Measurements from ENCODE around the gene HOXC13. TPM values are rescaled to one million over a fixed set of nuclear protein-coding genes. Genes with fewer than 3 reads are reported as not detected.

Gene HOXC13
- total RNA-seq, 1 donor from 2014 or later = 0.69 TPM

GRCh38 chr12:53969588-53970259 is 31.1 kb downstream of the HOXC13 start:
- peaks cover 23% of the 10 kb centered on the region for H3K4me1 Mint-ChIP-seq
- DNase-seq (ENCODE audit: low spot score in 2 of 2, unreplicated experiment in 2 of 2) = no peak
- no peaks in the 10 kb centered on the region for H3K36me3 Mint-ChIP-seq

GRCh38 chr12:53970451-53970850 is 31.8 kb downstream of the HOXC13 start:
- Mint-ChIP-seq H3K4me3 (no peak overlapping the region), H3K36me3 (no peaks in the 10 kb centered on the region), H3K4me1 (peaks cover 24% of the 10 kb centered on the region), H3K27ac (no peak overlapping the region), H3K27me3 (ENCODE audit: low read depth) (peaks cover 99% of the 10 kb centered on the region), H3K9me3 (no peaks in the 10 kb centered on the region)
- DNase-seq (ENCODE audit: low spot score in 2 of 2, unreplicated experiment in 2 of 2) = no peak
- TF ChIP-seq CTCF (IDR thresholded peaks at IDR 0.05; ENCODE audit: unreplicated experiment) = no peak

More at GRCh38 chr12:53969588-53970259, 31.1 kb downstream of the HOXC13 start:
- TF ChIP-seq CTCF (IDR thresholded peaks at IDR 0.05; ENCODE audit: unreplicated experiment) = no peak
- no peak overlapping the region for H3K4me3 Mint-ChIP-seq
- H3K27me3 Mint-ChIP-seq (ENCODE audit: low read depth) = peaks cover 99% of the 10 kb centered on the region
- H3K9me3 Mint-ChIP-seq = no peaks in the 10 kb centered on the region
- H3K27ac Mint-ChIP-seq = no peak overlapping the region

GRCh38 chr12:53971129-53971528 is 32.5 kb downstream of the HOXC13 start:
- no peak for DNase-seq (ENCODE audit: low spot score in 2 of 2, unreplicated experiment in 2 of 2)
- H3K27ac Mint-ChIP-seq = no peak overlapping the region
- peaks cover 27% of the 10 kb centered on the region for H3K4me1 Mint-ChIP-seq
- TF ChIP-seq CTCF (IDR thresholded peaks at IDR 0.05; ENCODE audit: unreplicated experiment) = no peak
- no peaks in the 10 kb centered on the region for H3K36me3 Mint-ChIP-seq
- no peaks in the 10 kb centered on the region for H3K9me3 Mint-ChIP-seq
- peaks cover 99% of the 10 kb centered on the region for H3K27me3 Mint-ChIP-seq (ENCODE audit: low read depth)
- no peak overlapping the region for H3K4me3 Mint-ChIP-seq

GRCh38 chr12:53971686-53972085 is 33.1 kb downstream of the HOXC13 start:
- TF ChIP-seq CTCF (IDR thresholded peaks at IDR 0.05; ENCODE audit: unreplicated experiment) = no peak
- Mint-ChIP-seq H3K4me3 (no peak overlapping the region), H3K36me3 (no peaks in the 10 kb centered on the region), H3K4me1 (peaks cover 21% of the 10 kb centered on the region), H3K9me3 (no peaks in the 10 kb centered on the region), H3K27ac (no peak overlapping the region), H3K27me3 (ENCODE audit: low read depth) (peaks cover 99% of the 10 kb centered on the region)
- DNase-seq (ENCODE audit: low spot score in 2 of 2, unreplicated experiment in 2 of 2) = no peak

- H3K4me3 Mint-ChIP-seq = peak overlapping the region; percentile 39
- H3K36me3 Mint-ChIP-seq = no peaks in the 10 kb centered on the region
- DNase-seq (ENCODE audit: low spot score in 2 of 2, unreplicated experiment in 2 of 2) = no peak
- H3K27me3 Mint-ChIP-seq (ENCODE audit: low read depth) = peaks cover 99% of the 10 kb centered on the region
- TF ChIP-seq CTCF (IDR thresholded peaks at IDR 0.05; ENCODE audit: unreplicated experiment) = no peak
- no peak overlapping the region for H3K27ac Mint-ChIP-seq
- H3K9me3 Mint-ChIP-seq = no peaks in the 10 kb centered on the region
- peaks cover 20% of the 10 kb centered on the region for H3K4me1 Mint-ChIP-seq
Observed at GRCh38 chr12:53972152-53972702, 33.6 kb downstream of the HOXC13 start.

Data from mesothelial cell of epicardium (in vitro differentiated cells).